Mesenchymal stem cell (in vitro differentiated cells and primary cell): ENCODE measurements around the gene SLC28A2.
A peak's percentile ranks its signal among the peaks of the same experiment; 100 is the strongest.
"Not testable (repeated sequence)": the region's sequence is repeated elsewhere in the genome, so short reads cannot be mapped to it uniquely, and the experiment has no call there.

Experiments
- DNase-seq: peaks from one replicate; pipeline ENCODE4 v3.0.0-alpha.2; 2013
- H2AFZ ChIP-seq: one replicate; pipeline ENCODE4 v1.6.1; 2013; ENCODE audit warnings: low read depth, mild to moderate bottlenecking, control low read depth, inconsistent platforms, low read length, moderate library complexity
- H2AK5ac ChIP-seq: 2 replicates; pipeline ENCODE4 v1.6.1; 2013; ENCODE audit warnings: low read length, moderate library complexity, mild to moderate bottlenecking, inconsistent platforms; ENCODE audit not compliant: severe bottlenecking
- H2BK120ac ChIP-seq: one replicate; pipeline ENCODE4 v1.6.1; 2013; ENCODE audit warnings: low read depth, mild to moderate bottlenecking, inconsistent platforms, low read length, moderate library complexity
- H2BK12ac ChIP-seq, 2 experiments: one replicate each; pipeline ENCODE4 v1.6.1; 2013; ENCODE audit warnings: inconsistent platforms in 2 of 2, low read length in 2 of 2, mild to moderate bottlenecking in 2 of 2, moderate library complexity in 2 of 2, control low read depth in 1 of 2
- H2BK15ac ChIP-seq: one replicate; pipeline ENCODE4 v1.6.1; 2013; ENCODE audit warnings: mild to moderate bottlenecking, low read depth, inconsistent platforms; ENCODE audit not compliant: poor library complexity, severe bottlenecking
- H2BK5ac ChIP-seq: 2 replicates; pipeline ENCODE4 v1.6.1; 2013; ENCODE audit warnings: low read depth, mild to moderate bottlenecking, low read length, control low read depth, inconsistent platforms; ENCODE audit not compliant: poor library complexity, severe bottlenecking
- H3K14ac ChIP-seq, 2 experiments: one replicate each; pipeline ENCODE4 v1.6.1; 2013; ENCODE audit warnings: inconsistent platforms in 2 of 2, low read length in 2 of 2, control low read depth in 1 of 2, mild to moderate bottlenecking in 1 of 2, moderate library complexity in 1 of 2
- H3K18ac ChIP-seq, 2 experiments: one replicate each; pipeline ENCODE4 v1.6.1; 2013; ENCODE audit warnings: inconsistent platforms in 2 of 2, low read length in 2 of 2, control low read depth in 1 of 2, low read depth in 1 of 2, mild to moderate bottlenecking in 1 of 2
- H3K23ac ChIP-seq, 2 experiments: one replicate each; pipeline ENCODE4 v1.6.1; 2013; ENCODE audit warnings: inconsistent platforms in 2 of 2, low read length in 2 of 2, mild to moderate bottlenecking in 2 of 2, moderate library complexity in 2 of 2, control low read depth in 1 of 2
- H3K27ac ChIP-seq: 2 replicates; pipeline ENCODE4 v1.5.1; 2013; ENCODE audit warnings: mild to moderate bottlenecking, moderate library complexity, low read length, control low read depth, inconsistent platforms; ENCODE audit not compliant: poor library complexity, severe bottlenecking
- H3K27me3 ChIP-seq, 2 experiments: 2 replicates each; pipeline versions ENCODE4 v1.6.1 to v1.7.0; 2013; ENCODE audit warnings: low read length in 2 of 2, mild to moderate bottlenecking in 2 of 2, moderate library complexity in 2 of 2, control low read depth in 1 of 2, inconsistent platforms in 1 of 2; ENCODE audit not compliant: control insufficient read depth in 1 of 2, insufficient read depth in 1 of 2
- H3K36me3 ChIP-seq, 2 experiments: 2 replicates each; pipeline versions ENCODE4 v1.6.1 to v1.7.0; 2013; ENCODE audit warnings: low read length in 2 of 2, control low read depth in 1 of 2, inconsistent platforms in 1 of 2, low read depth in 1 of 2, mild to moderate bottlenecking in 1 of 2; ENCODE audit not compliant: insufficient read depth in 2 of 2, control insufficient read depth in 1 of 2
- H3K4ac ChIP-seq, 2 experiments: one replicate each; pipeline ENCODE4 v1.6.1; 2013; ENCODE audit warnings: inconsistent platforms in 2 of 2, low read length in 2 of 2, mild to moderate bottlenecking in 2 of 2, moderate library complexity in 2 of 2, control low read depth in 1 of 2, low read depth in 1 of 2
- H3K4me1 ChIP-seq: 2 replicates; pipeline ENCODE4 v1.6.1; 2013; ENCODE audit warnings: low read depth, low read length, control low read depth; ENCODE audit not compliant: control insufficient read depth, insufficient read depth
- H3K4me2 ChIP-seq: 2 replicates; pipeline ENCODE4 v1.6.1; 2013; ENCODE audit warnings: low read length, mild to moderate bottlenecking, inconsistent platforms; ENCODE audit not compliant: poor library complexity, severe bottlenecking
- H3K4me3 ChIP-seq, 2 experiments: 2 replicates each; pipeline versions ENCODE4 v1.5.1 to v1.7.0; 2013; ENCODE audit warnings: low read length in 2 of 2, mild to moderate bottlenecking in 2 of 2, control low read depth in 1 of 2, low read depth in 1 of 2; ENCODE audit not compliant: insufficient read depth in 1 of 2
- H3K79me1 ChIP-seq: replicated peaks from 2 replicates; pipeline ENCODE4 v1.6.1; 2013; ENCODE audit warnings: mild to moderate bottlenecking, control low read depth, low read length, inconsistent platforms; ENCODE audit not compliant: poor library complexity, severe bottlenecking
- H3K9ac ChIP-seq: 2 replicates; pipeline ENCODE4 v1.7.0; 2013; ENCODE audit warnings: mild to moderate bottlenecking, low read length, moderate library complexity
- H3K9me3 ChIP-seq: 2 replicates; pipeline ENCODE4 v1.7.0; 2013; ENCODE audit warnings: mild to moderate bottlenecking, low read length; ENCODE audit not compliant: control insufficient read depth
- H4K8ac ChIP-seq: one replicate; pipeline ENCODE4 v1.6.1; 2013; ENCODE audit warnings: inconsistent platforms, mild to moderate bottlenecking, low read length, moderate library complexity
- H4K91ac ChIP-seq: one replicate; pipeline ENCODE4 v1.6.1; 2013; ENCODE audit warnings: mild to moderate bottlenecking, low read length, inconsistent platforms
- WGBS: methylation state at CpG from one replicate; pipeline ENCODE4 v1.1.7; 2013; ENCODE audit warnings: mixed read lengths; 5-methylcytosine and 5-hydroxymethylcytosine counted together

SLC28A2 gene

GRCh38 chr15:45314117-45314516 lies 62.1 kb downstream of the SLC28A2 start:
- not testable (repeated sequence) for H3K4me1 ChIP-seq

DNA sequence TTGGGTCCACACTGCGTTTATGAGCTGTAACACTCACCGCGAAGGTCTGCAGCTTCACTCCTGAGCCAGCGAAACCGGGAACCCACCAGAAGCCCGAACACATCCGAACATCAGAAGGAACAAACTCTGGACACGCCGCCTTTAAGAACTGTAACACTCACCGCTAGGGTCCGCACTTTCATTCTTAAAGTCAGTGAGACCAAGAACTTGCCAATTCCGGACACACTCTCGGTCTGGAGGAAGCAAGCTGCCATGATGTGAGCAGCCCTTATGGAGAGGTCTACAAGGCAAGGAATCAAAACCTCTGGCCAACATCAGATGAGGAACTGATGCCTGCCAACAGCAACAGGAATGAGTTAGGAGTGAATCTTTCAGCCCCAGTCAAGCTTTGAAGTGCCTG lies 62.9 kb downstream of the SLC28A2 start:
- peak; percentile 15 for DNase-seq
- H3K9me3 ChIP-seq: no peaks in the 10 kb centered on the region
- H2AFZ ChIP-seq: no peak overlapping the region
- no peak overlapping the region for H2AK5ac ChIP-seq
- H3K36me3 ChIP-seq: no peaks in the 10 kb centered on the region
- WGBS: 57% methylated on average over 13 of the region's 13 CpGs
- no peak overlapping the region for H4K91ac ChIP-seq
- peaks cover 4 to 5% of the 10 kb centered on the region in 2 experiments for H3K27me3 ChIP-seq
- no peak overlapping the region for H3K18ac ChIP-seq
- H3K4me2 ChIP-seq: no peak overlapping the region
- H3K14ac ChIP-seq: no peak overlapping the region
- H4K8ac ChIP-seq: no peak overlapping the region
- no peak overlapping the region for H3K9ac ChIP-seq
- no peak overlapping the region for H2BK12ac ChIP-seq
- no peak overlapping the region for H3K27ac ChIP-seq
- H2BK120ac ChIP-seq: no peak overlapping the region
- no peak overlapping the region for H3K23ac ChIP-seq
- H2BK5ac ChIP-seq: no peak overlapping the region
- H3K4ac ChIP-seq: no peak overlapping the region
- H2BK15ac ChIP-seq: no peak overlapping the region
- H3K4me3 ChIP-seq: no peak overlapping the region
- H3K4me1 ChIP-seq: no peaks in the 10 kb centered on the region
- H3K79me1 ChIP-seq: no peaks in the 10 kb centered on the region

More at GRCh38 chr15:45314117-45314516, 62.1 kb downstream of the SLC28A2 start:
- H3K27ac ChIP-seq, H3K36me3 ChIP-seq, H3K23ac ChIP-seq, H3K4me2 ChIP-seq, H2BK120ac ChIP-seq, H2BK5ac ChIP-seq, H3K27me3 ChIP-seq, H3K9ac ChIP-seq, H2AFZ ChIP-seq, H3K4me3 ChIP-seq, H3K14ac ChIP-seq, H2BK12ac ChIP-seq, H2BK15ac ChIP-seq, H3K4ac ChIP-seq, H2AK5ac ChIP-seq, H3K18ac ChIP-seq, H3K79me1 ChIP-seq, H3K9me3 ChIP-seq, H4K8ac ChIP-seq, DNase-seq, H4K91ac ChIP-seq: not testable (repeated sequence)
- WGBS: 92% methylated on average over 21 of the region's 31 CpGs

GRCh38 chr15:45319472-45320214 lies 67.6 kb downstream of the SLC28A2 start:
- no peak for DNase-seq
- Histone ChIP-seq H2BK15ac (no peak overlapping the region), H2BK12ac (no peak overlapping the region), H3K27me3 (peaks cover 0 to 22% of the 10 kb centered on the region in 2 experiments), H2AFZ (no peak overlapping the region), H3K14ac (no peak overlapping the region), H3K23ac (no peak overlapping the region), H2AK5ac (no peak overlapping the region), H2BK5ac (no peak overlapping the region), H3K18ac (no peak overlapping the region), H4K8ac (no peak overlapping the region), H3K4me3 (no peak overlapping the region), H4K91ac (no peak overlapping the region), H2BK120ac (no peak overlapping the region), H3K27ac (no peak overlapping the region), H3K36me3 (no peaks in the 10 kb centered on the region), H3K4ac (no peak overlapping the region), H3K9me3 (no peaks in the 10 kb centered on the region), H3K4me1 (no peaks in the 10 kb centered on the region), H3K9ac (no peak overlapping the region), H3K79me1 (no peaks in the 10 kb centered on the region), H3K4me2 (no peak overlapping the region)
- whole genome bisulfite sequencing: 85% methylated on average over 5 of the region's 7 CpGs

GRCh38 chr15:45320581-45321205 lies 68.7 kb downstream of the SLC28A2 start:
- 78% methylated on average over 3 of the region's 3 CpGs for WGBS

More at GRCh38 chr15:45320581-45321205, 68.7 kb downstream of the SLC28A2 start:
- Histone ChIP-seq H3K4me2 (no peak overlapping the region), H3K9ac (no peak overlapping the region), H3K4ac (no peak overlapping the region), H4K91ac (no peak overlapping the region), H3K4me3 (no peak overlapping the region), H3K14ac (no peak overlapping the region), H2AK5ac (no peak overlapping the region), H3K23ac (no peak overlapping the region), H3K27me3 (peaks cover 0 to 22% of the 10 kb centered on the region in 2 experiments), H3K4me1 (no peaks in the 10 kb centered on the region), H2BK5ac (no peak overlapping the region), H3K9me3 (no peaks in the 10 kb centered on the region), H3K36me3 (no peaks in the 10 kb centered on the region), H2AFZ (no peak overlapping the region), H3K18ac (no peak overlapping the region), H2BK12ac (no peak overlapping the region), H2BK15ac (no peak overlapping the region), H3K79me1 (no peaks in the 10 kb centered on the region), H3K27ac (no peak overlapping the region), H2BK120ac (no peak overlapping the region), H4K8ac (no peak overlapping the region)
- no peak for DNase-seq
